Liver (tissue), 9 donors: ENCODE measurements around the gene SLC22A12. TPM values are rescaled to one million over a fixed set of nuclear protein-coding genes. Genes with fewer than 3 reads are reported as not detected.

ENCODE experiments used
- DNase-seq: peaks from one replicate; pipeline ENCODE4 v3.0.0-alpha.2; 2017; ENCODE audit warnings: low spot score
- H3K27ac ChIP-seq, 2 donors: one replicate each; pipeline ENCODE4 v1.7.0; 2013; ENCODE audit warnings: inconsistent platforms in 2 of 2, low read length in 2 of 2, control low read depth in 1 of 2, low read depth in 1 of 2, mild to moderate bottlenecking in 1 of 2
- H3K27me3 ChIP-seq, 4 donors: one replicate each; pipeline versions ENCODE4 v1.6.1 to v1.7.0; 2013; ENCODE audit warnings: low read length in 3 of 4, inconsistent platforms in 1 of 4, mild to moderate bottlenecking in 1 of 4, moderate library complexity in 1 of 4; ENCODE audit not compliant: control insufficient read depth in 4 of 4, insufficient read depth in 4 of 4
- H3K36me3 ChIP-seq, 4 donors: one replicate each; pipeline versions ENCODE4 v1.6.1 to v1.7.0; 2013; ENCODE audit warnings: low read length in 3 of 4, mild to moderate bottlenecking in 3 of 4, low read depth in 1 of 4, moderate library complexity in 1 of 4; ENCODE audit not compliant: control insufficient read depth in 4 of 4, insufficient read depth in 3 of 4
- H3K4me1 ChIP-seq, 4 donors: one replicate each; pipeline versions ENCODE4 v1.6.1 to v1.7.0; 2013; ENCODE audit warnings: low read length in 3 of 4, mild to moderate bottlenecking in 3 of 4, moderate library complexity in 1 of 4; ENCODE audit not compliant: control insufficient read depth in 4 of 4, insufficient read depth in 4 of 4
- H3K4me3 ChIP-seq, 3 donors: one replicate each; pipeline versions ENCODE4 v1.6.1 to v1.7.0; 2013; ENCODE audit warnings: low read length in 3 of 3, control low read depth in 1 of 3, low read depth in 1 of 3, mild to moderate bottlenecking in 1 of 3
- H3K9ac ChIP-seq, 2 donors: one replicate each; pipeline ENCODE4 v1.7.0; 2013; ENCODE audit warnings: low read length in 2 of 2, mild to moderate bottlenecking in 2 of 2, moderate library complexity in 2 of 2, control low read depth in 1 of 2, low read depth in 1 of 2
- H3K9me3 ChIP-seq, 4 donors: one replicate each; pipeline versions ENCODE4 v1.6.1 to v1.7.0; 2013; ENCODE audit warnings: low read length in 3 of 4; ENCODE audit not compliant: control insufficient read depth in 4 of 4
- ATF3 ChIP-seq: IDR thresholded peaks from 2 replicates; pipeline ENCODE4 v1.6.1; 2016; ENCODE audit warnings: antibody characterized with exemption
- CTCF ChIP-seq: fragments of 150-350 bp; IDR thresholded peaks from 2 replicates; pipeline ENCODE4 v1.5.1; 2017; ENCODE audit warnings: improper control_type of control experiment, low read depth, low read length; ENCODE audit not compliant: missing input control
- EGR1 ChIP-seq, 2 donors: IDR thresholded peaks; 2 replicates each; pipeline ENCODE4 v1.6.1; 2016 to 2018; ENCODE audit warnings: antibody characterized with exemption in 2 of 2, low read depth in 2 of 2
- FOXA1 ChIP-seq: IDR thresholded peaks from 2 replicates; pipeline ENCODE4 v1.6.1; 2016; ENCODE audit warnings: antibody characterized with exemption
- FOXA2 ChIP-seq: IDR thresholded peaks from 2 replicates; pipeline ENCODE4 v1.6.1; 2016; ENCODE audit warnings: antibody characterized with exemption
- GABPA ChIP-seq, 2 donors: IDR thresholded peaks in 1 of 2; conservative IDR thresholded peaks in 1 of 2; 2 replicates each; pipeline ENCODE4 v1.6.1; 2016; ENCODE audit warnings: antibody characterized with exemption in 2 of 2, mild to moderate bottlenecking in 1 of 2, moderate library complexity in 1 of 2
- HNF4A ChIP-seq, 2 donors: conservative IDR thresholded peaks; 2 replicates each; pipeline ENCODE4 v1.6.1; 2016; ENCODE audit warnings: antibody characterized with exemption in 2 of 2, mild to moderate bottlenecking in 2 of 2
- HNF4G ChIP-seq: IDR thresholded peaks from 2 replicates; pipeline ENCODE4 v1.6.1; 2016; ENCODE audit warnings: antibody characterized with exemption
- JUND ChIP-seq, 2 donors: IDR thresholded peaks; 2 replicates each; pipeline ENCODE4 v1.6.1; 2016; ENCODE audit warnings: antibody characterized with exemption in 2 of 2
- MAX ChIP-seq: IDR thresholded peaks from 2 replicates; pipeline ENCODE4 v1.6.1; 2016; ENCODE audit warnings: antibody characterized with exemption
- NR2F2 ChIP-seq: IDR thresholded peaks from 2 replicates; pipeline ENCODE4 v1.6.1; 2016; ENCODE audit warnings: antibody characterized with exemption
- RAD21 ChIP-seq, 2 donors: IDR thresholded peaks; 2 replicates each; pipeline ENCODE4 v1.6.1; 2016; ENCODE audit warnings: antibody characterized with exemption in 2 of 2, mild to moderate bottlenecking in 2 of 2
- REST ChIP-seq: IDR thresholded peaks from 2 replicates; pipeline ENCODE4 v1.6.1; 2016; ENCODE audit warnings: antibody characterized with exemption, mild to moderate bottlenecking
- RXRA ChIP-seq, 2 donors: IDR thresholded peaks; 2 replicates each; pipeline ENCODE4 v1.6.1; 2017 to 2018; ENCODE audit warnings: antibody characterized with exemption in 2 of 2, mild to moderate bottlenecking in 1 of 2
- SP1 ChIP-seq: IDR thresholded peaks from 2 replicates; pipeline ENCODE4 v1.6.1; 2018; ENCODE audit warnings: antibody characterized with exemption, mild to moderate bottlenecking
- TAF1 ChIP-seq: conservative IDR thresholded peaks from 2 replicates; pipeline ENCODE4 v1.6.1; 2016; ENCODE audit warnings: antibody characterized with exemption, mild to moderate bottlenecking
- YY1 ChIP-seq: IDR thresholded peaks from 2 replicates; pipeline ENCODE4 v1.6.1; 2016; ENCODE audit warnings: antibody characterized with exemption, mild to moderate bottlenecking
- ZBTB33 ChIP-seq: IDR thresholded peaks from 2 replicates; pipeline ENCODE4 v1.6.1; 2016; ENCODE audit warnings: antibody characterized with exemption
- WGBS: extraction: QIAGEN DNeasy Blood & Tissue Kit; methylation state at CpG from one replicate; pipeline ENCODE4 v1.1.7; 2013; 5-methylcytosine and 5-hydroxymethylcytosine counted together
- polyA plus RNA-seq, 2 donors: library from polyadenylated mRNA; stranded (reverse) in 1 of 2; unstranded in 1 of 2; fragments of 200-250 nt in 1 of 2; fragments of >200 nt in 1 of 2; fragmentation: Nextera tagmentation in 1 of 2; extraction: Ambion mirVana in 1 of 2; gene quantifications; one replicate each; pipeline versions ENCODE4 v1.2.1 to v1.2.3, GENCODE V29; 2013 to 2015
- total RNA-seq, 2 donors: library from RNA; depleted of rRNA; stranded (reverse); fragments of >200 nt; gene quantifications; one replicate each; pipeline ENCODE4 v1.2.3, GENCODE V29; 2014
- donor health status: healthy.
- donor health status: healthy.
- donor health status: healthy.
- donor health status: healthy.
- donor health status: healthy.

SLC22A12 gene
- total and polyA plus RNA-seq, 4 donors = under 0.01 to 0.02 TPM; not detected in 2

- no peak for DNase-seq
- Histone ChIP-seq H3K4me3 (no peak overlapping the region), H3K9me3 (no peaks in the 10 kb centered on the region), H3K27ac (no peak overlapping the region), H3K27me3 (no peaks in the 10 kb centered on the region), H3K36me3 (no peaks in the 10 kb centered on the region), H3K9ac (peak overlapping the region in 1 of 2 donors; percentile 22), H3K4me1 (peaks cover 0 to 6% (median 1%) of the 10 kb centered on the region in 4 donors)
- 30% methylated on average over 18 of the region's 18 CpGs for WGBS
- TF ChIP-seq YY1 = no peak
- TF ChIP-seq HNF4A (conservative IDR thresholded peaks at IDR 0.05) = no peak
These were observed 24.7 kb upstream of the SLC22A12 start for GRCh38 chr11:64566042-64566914.

- no peak for DNase-seq
- 85% methylated on average over 30 of the region's 30 CpGs for WGBS
- no peak overlapping the region for H3K4me3 ChIP-seq
- H3K27ac ChIP-seq = no peak overlapping the region
- H3K9me3 ChIP-seq = no peaks in the 10 kb centered on the region
- peaks cover 0 to 6% (median 1%) of the 10 kb centered on the region in 4 donors for H3K4me1 ChIP-seq
- H3K36me3 ChIP-seq = no peaks in the 10 kb centered on the region
- no peaks in the 10 kb centered on the region for H3K27me3 ChIP-seq
- H3K9ac ChIP-seq = peak overlapping the region in 1 of 2 donors; percentile 22
- no peak for TF ChIP-seq CTCF
- TF ChIP-seq FOXA1 = no peak
- no peak for TF ChIP-seq TAF1
- no peak for TF ChIP-seq HNF4G
- no peak for TF ChIP-seq RAD21 (IDR thresholded peaks at IDR 0.05)
- TF ChIP-seq YY1 = no peak
- no peak for TF ChIP-seq GABPA (IDR thresholded peaks at IDR 0.05 in 1 of 2, conservative IDR thresholded peaks at IDR 0.05 in 1 of 2)
- TF ChIP-seq ATF3 = no peak
- TF ChIP-seq REST = no peak
- no peak for TF ChIP-seq RXRA (IDR thresholded peaks at IDR 0.05)
- TF ChIP-seq NR2F2 = no peak
- TF ChIP-seq HNF4A (conservative IDR thresholded peaks at IDR 0.05) = no peak
- TF ChIP-seq EGR1 (IDR thresholded peaks at IDR 0.05; ENCODE audit: low read depth in 2 of 2) = no peak
- no peak for TF ChIP-seq ZBTB33
- TF ChIP-seq SP1 = no peak
- TF ChIP-seq FOXA2 = no peak
- TF ChIP-seq MAX = no peak
- TF ChIP-seq JUND (IDR thresholded peaks at IDR 0.05) = no peak
These were observed 23.8 kb upstream of the SLC22A12 start for GRCh38 chr11:64566915-64567891.
